HG02970 (cell line): ENCODE measurements around the gene CAPZB.
"Not testable (repeated sequence)": the region's sequence is repeated elsewhere in the genome, so short reads cannot be mapped to it uniquely, and the experiment has no call there.

ENCODE experiments used
- ATAC-seq: cut with Tn5 transposase; IDR thresholded peaks from one replicate; pipeline ENCODE4 v1.9.1; 2021; ENCODE audit warnings: mild to moderate bottlenecking, moderate library complexity, moderate number of reproducible peaks; ENCODE audit not compliant: unreplicated experiment, low FRiP score

The CAPZB gene

DNA sequence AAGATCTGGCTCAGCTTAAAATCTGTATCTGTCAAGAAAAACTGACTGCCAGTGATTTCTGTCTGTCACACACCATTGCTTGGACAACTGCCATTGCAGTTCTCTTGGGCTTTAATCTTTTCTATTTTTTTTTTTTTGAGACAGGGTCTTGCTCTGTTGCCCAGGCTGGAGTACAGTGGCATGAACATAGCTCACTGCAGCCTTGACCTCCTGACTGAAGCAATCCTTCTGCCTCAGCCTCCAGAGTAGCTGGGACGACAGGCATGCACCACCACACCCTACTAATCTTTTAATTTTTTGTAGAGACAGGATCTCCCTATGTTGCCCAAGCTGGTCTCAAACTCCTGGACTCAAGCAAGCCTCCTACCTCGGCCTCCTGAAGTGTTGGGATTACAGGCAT, 14.5 kb upstream of the CAPZB start:
- not testable (repeated sequence) for ATAC-seq

DNA sequence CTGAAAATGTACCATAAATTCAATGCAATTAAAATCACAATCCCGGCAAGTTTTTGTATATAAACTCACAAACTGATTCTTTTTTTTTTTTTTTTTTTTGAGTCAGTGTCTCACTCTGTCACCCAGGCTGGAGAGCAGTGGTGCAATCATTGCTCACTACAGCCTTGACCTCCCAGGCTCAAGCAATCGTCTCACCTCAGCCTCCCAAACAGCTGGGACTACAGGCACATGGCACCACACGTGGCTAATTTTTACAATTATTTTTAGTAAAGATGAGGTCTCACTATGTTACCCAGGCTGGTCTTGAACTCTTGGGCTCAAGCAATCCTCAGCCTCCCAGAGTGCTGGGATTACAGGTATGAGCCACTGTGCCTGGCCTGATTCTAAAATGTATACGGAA, 12.1 kb upstream of the CAPZB start:
- not testable (repeated sequence) for ATAC-seq

DNA sequence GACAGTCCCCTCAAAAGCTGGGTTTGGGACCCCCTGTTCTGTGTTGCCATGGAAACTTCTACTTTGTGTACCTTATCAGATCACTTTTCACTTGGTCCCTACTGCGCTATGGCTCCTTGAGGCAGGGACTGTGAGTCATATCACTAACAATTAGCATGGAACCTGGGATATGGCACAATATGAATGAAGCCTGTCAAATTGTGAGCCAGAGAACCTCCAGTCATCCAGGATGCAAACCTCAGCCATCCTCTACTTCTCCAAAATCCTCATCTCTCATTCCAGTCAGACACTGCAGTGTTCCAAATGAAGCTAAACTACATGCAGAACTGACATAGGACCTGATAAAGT, 11.2 kb upstream of the CAPZB start:
- ATAC-seq: no peak

GRCh38 chr1:19495799-19496526, 10.6 kb upstream of the CAPZB start:
- ATAC-seq: no peak

DNA sequence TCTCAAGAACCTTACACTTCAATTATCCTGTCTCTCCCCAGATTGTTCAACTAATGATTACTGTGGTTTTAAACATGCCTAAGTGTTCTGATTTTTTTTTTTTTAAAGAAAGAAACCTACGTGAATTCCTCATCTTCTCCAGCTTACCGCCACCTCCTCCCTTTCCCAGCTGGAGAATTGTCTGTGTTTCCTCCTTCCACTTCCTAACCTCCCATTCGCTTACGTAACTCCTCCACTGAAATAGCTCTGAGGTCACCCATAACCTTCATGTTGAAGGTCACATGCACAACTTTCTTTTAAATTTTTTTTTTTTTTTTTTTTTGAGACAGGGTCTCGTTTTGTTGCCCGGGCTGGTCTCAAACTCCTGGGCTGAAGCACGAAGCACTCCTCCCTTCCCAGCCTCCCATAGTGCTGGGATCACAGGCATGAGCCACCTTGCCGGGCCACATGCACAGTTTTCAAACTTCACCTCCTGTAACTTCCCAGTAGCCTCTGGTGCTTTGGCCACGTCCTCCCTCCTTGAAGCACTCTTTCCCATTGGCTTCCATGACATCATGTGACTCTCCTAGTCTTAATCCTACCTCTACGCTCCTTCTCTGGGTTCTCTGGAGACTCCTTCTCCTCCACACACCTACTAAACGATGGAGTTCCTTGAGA, 9.8 kb upstream of the CAPZB start:
- ATAC-seq: no peak

DNA sequence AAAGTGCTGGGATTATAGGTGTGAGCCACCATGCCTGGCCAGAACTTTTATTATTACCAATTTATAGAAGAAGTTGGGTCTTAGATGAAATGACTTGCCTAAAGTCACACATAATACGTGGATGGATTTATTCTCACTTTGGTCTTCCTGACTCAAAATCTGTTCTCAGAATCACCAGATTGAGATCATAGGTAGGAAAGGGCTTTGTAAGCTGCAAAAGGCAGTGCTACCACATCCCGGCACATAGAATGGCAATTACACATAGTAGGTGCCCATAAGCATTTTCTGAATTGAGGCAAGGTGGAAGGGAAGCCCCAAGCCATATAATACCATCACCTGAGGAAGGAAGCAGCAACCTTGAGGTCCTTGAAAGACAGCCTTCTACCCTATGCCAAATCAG, 8.2 kb upstream of the CAPZB start:
- ATAC-seq: no peak

DNA sequence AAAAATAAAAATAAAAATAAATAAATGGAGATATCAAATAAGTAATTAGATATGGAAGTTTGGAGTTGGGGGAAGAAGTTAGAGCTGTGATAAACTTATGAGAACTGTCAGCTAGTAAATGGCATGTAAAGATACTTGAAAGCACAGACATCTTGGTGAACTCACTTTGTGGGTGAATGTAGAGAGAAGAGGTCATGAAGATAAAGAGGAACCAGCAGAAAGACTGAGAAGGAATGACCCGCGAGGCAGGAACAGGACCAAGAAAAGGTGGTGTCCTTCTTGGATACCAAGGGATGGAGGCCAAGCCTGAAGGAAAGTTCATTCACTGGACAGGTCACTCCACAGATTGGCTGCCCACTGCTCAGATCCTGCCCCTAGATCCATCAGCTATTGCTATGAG, 4.7 kb upstream of the CAPZB start:
- no peak for ATAC-seq

DNA sequence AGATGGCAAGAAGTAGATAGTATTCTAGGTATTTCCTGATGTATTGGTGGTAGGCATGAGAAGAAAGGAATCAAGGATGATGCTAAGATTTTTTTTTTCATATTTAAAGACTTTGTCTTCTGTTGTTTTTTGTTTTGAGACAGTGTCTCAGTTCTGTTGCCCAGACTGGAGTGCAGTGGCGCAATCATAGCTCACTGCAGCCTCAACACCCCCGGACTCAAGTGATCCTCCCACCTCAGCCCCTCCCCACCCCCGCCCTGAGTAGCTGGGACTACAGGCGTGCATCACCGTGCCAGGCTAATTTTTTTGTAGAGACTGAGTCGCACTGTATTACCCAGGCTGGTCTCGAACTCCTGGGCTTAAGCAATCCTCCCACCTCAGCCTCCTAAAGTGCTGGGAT, 2.8 kb upstream of the CAPZB start:
- no peak for ATAC-seq

DNA sequence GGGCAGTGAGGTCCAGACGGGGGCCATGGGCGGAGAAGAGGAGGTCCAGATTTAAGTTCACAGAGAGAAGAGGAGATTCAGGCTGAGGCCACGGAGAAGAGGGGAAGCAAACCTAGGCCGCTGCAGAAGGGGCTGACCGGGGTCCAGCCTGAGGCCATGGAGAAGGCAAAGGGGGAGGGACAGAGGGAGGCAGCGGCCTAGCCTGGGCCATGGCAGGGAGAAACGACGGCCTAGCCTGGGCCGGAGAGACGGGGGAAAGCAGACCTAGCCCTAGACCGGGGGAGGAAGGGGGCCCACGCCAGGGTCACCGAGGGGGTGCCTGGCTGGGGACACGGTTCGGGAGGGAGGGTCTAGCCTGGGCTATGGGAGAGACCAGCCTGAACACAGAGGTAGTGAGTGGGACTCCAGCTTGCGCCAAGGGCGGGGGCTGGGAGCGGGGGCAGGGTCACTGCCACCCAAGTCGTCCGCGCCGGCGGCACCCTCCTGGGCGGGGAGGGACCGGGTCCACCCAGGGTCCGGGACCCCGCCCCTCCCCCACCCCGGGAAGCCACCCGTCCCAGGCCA, 459 bp downstream of the CAPZB start:
- peak; percentile 25 for ATAC-seq

GRCh38 chr1:19484338-19484797, 971 bp downstream of the CAPZB start:
- ATAC-seq: no peak

- no peak for ATAC-seq
Observed at GRCh38 chr1:19483691-19484090, 1.6 kb downstream of the CAPZB start.

DNA sequence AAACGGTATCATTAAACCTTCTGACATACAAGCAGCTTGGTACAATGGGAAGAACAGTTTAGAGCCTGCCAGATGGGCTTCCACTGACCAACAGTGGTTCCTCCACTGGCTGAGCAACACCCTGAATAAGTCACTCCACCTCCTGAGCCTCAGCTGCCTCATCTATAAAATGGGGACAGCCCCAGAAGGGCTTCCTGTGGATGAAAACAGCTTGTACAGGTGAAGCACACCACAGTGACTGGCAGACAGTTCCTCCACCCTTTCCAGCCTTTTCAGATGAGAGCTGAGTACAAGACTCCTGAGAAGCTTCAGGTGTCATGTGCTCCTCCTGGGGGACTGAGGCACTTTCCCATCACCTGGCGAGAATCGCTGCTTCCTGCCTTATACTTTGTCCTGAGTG, 2.1 kb downstream of the CAPZB start:
- ATAC-seq: no peak

DNA sequence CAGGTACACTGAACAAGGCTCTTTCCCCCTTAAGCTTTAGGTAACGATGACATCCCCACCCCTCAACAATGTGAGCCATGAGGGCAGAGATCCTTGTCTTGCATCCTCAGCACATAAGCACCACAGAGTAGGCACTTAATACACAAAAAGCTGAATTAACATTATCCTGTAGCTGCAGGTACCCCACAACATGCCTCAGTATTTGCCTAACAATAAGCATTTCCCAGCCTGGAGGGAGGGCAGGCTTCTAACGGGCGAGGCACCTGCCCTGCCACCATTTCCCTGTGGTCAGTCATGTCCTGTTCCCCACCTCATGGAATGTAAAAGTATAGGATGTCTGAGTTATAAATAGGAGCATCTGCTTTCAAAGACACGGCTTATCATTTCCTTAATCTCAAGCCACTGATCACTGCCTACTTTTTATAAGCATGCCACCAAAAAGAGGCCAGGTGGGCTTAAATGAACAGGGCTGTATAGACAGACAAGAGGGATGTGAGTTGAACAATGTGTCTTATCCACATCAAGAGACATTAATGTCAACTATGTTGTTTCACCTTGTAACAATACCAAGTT, 3.4 kb downstream of the CAPZB start:
- no peak for ATAC-seq

- no peak for ATAC-seq
Observed at GRCh38 chr1:19480282-19480681, 5.1 kb downstream of the CAPZB start.

GRCh38 chr1:19479351-19480120, 5.8 kb downstream of the CAPZB start:
- no peak for ATAC-seq

DNA sequence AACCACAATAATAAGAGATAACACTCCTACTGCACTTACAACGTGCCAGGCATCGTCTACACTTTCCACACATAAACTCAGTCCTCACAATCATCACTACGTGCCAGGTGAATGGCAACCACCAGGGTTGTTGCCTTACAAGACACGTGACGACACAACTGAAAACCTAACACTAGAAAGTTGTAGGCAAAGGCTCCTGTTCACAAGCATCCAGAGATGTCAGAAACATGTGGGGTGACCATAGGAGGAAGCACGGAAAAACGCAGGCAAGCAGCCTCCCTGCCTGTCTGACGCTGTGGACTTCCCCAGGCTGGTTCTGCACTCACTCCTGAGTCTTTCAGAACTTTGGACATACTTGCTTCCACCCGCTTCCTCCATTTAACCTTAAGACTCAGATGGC, 7.0 kb downstream of the CAPZB start:
- no peak for ATAC-seq

DNA sequence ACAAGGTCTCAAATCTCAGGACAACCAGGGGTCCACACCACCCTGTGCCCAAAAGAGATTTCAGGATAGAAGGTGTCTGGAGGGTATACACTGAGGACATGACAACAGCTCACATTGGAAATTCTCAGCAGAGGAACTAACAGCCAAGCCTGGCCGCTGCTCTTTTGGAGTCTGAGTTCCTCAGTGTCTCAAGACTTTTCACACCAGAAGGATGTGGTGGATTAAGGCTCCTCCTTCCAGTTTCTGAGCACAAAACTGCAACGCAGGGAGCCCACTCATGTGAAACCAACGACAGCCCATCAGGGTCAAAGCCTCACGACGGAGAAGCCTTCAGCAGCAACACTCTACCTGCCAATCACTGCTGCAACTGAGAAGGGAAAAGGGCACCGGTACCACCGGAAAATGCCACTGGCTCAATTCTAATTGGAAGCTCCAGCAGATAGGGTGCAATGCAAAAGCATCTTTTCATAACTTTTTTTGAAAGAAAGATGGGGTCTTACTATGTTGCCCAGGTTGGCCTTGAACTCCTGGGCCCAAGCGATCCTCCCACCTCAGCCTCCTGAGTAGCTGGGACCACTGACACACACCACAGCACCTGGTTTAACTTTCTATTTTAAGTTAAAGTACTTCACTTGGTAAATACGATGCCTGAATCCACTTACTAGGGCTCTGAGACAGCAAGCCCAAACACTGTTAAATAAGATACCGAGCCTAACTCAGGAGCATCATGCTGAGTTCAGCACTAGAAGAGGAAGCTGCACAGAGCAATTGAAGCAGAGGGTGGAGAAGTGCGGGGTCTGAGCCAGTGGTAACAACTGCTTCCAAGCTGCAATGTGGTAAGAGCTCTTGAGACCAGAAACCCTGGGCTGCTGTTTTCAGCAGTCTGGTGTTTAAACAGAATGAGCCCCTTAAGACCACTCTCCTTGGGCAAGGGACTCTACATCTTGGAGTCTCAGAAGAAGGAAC, 7.8 kb downstream of the CAPZB start:
- no peak for ATAC-seq

DNA sequence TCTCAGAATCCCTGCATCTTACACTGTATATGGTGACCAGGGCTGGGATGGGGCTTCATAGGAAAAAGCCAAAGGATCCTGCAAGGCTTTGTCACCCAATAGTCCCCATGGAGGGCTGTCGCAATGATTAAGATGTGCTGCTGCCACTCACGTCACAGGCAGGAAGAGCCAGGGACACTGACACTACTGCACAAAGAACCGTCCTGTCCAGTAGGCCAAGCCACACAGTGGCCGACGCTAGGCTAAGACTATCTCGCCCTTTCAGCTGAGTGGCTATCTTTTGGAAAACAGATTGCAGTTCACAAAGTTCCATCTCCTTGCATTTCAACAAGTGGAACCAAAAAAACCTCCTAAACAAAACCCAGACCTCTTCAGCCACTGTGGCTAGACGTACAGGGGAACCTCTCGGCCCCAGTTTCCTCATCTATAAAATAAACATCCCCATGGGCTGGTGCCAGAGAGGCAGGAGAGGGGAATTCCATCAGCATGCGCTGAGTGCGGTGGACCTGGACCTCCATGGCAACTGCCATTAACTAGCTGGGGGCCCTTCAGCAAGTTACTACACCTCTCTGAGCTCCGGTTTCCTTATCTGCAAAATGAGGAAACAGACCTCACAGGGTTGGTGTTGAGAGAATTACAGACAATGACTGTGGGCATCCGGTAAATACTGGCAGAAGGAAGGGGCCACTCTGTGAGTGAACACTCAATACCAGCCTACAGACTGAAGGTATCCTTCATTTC, 8.7 kb downstream of the CAPZB start:
- ATAC-seq: no peak

- no peak for ATAC-seq
Observed at GRCh38 chr1:19475296-19475695, 10.0 kb downstream of the CAPZB start.
